ENCODE data around the gene SAMSN1. TPM values are rescaled to one million over a fixed set of nuclear protein-coding genes. Genes with fewer than 3 reads are reported as not detected.

SAMSN1 gene
- polyA plus RNA-seq, 1 donor (not counting 4 experiments of a cell fraction or from before 2014, with no cell fraction given): not detected

- Histone ChIP-seq H3K27ac (ENCODE audit: control insufficient read depth, insufficient read depth, low read length) (no peak overlapping the region), H4K20me1 (ENCODE audit: control insufficient read depth, extremely low read depth, insufficient read depth, low read length) (no peaks in the 10 kb centered on the region), H3K79me2 (ENCODE audit: control insufficient read depth, insufficient read depth, low read length) (no peaks in the 10 kb centered on the region), H3K9me3 (ENCODE audit: control insufficient read depth, low read depth, low read length) (no peaks in the 10 kb centered on the region), H3K36me3 (ENCODE audit: control insufficient read depth in 2 of 2, extremely low read depth in 1 of 2, insufficient read depth in 2 of 2, low read length in 2 of 2) (no peaks in the 10 kb centered on the region), H3K4me2 (ENCODE audit: control insufficient read depth, extremely low read depth, insufficient read depth, low read depth, low read length) (no peak overlapping the region), H3K4me1 (ENCODE audit: control insufficient read depth, extremely low read depth, insufficient read depth, low read length) (no peaks in the 10 kb centered on the region), H3K27me3 (ENCODE audit: control insufficient read depth, extremely low read depth, insufficient read depth, low read length) (no peaks in the 10 kb centered on the region), H3K4me3 (ENCODE audit: control insufficient read depth in 2 of 3, extremely low read depth in 1 of 3, insufficient read depth in 2 of 3, low read depth in 1 of 3, low read length in 3 of 3) (no peak overlapping the region), H3K9me1 (ENCODE audit: control insufficient read depth, extremely low read depth, insufficient read depth, low read length) (no peaks in the 10 kb centered on the region), H3K9ac (ENCODE audit: control insufficient read depth, extremely low read depth, insufficient read depth, low read length) (no peak overlapping the region), H2AFZ (ENCODE audit: control insufficient read depth, low read length) (no peak overlapping the region)
- DNase-seq (ENCODE audit: low read depth, low spot score): no peak
- TF ChIP-seq CTCF (optimal IDR thresholded peaks at IDR 0.05 in 1 of 3, IDR thresholded peaks at IDR 0.05 in 1 of 3, conservative IDR thresholded peaks at IDR 0.05 in 1 of 3; ENCODE audit: extremely low read depth in 1 of 3, insufficient read depth in 2 of 3, low read length in 3 of 3) (no peak), EZH2 (IDR thresholded peaks at IDR 0.05; ENCODE audit: low read length) (no peak)
- no peak for FAIRE-seq
- dilution Hi-C loops (cut with MboI; ENCODE audit: extremely low pct_ligation_motif_present, low sequenced_read_pairs): no loop called here
Observed at GRCh38 chr21:14451546-14451945, 94.6 kb downstream of the SAMSN1 start.

GRCh38 chr21:14448784-14449183 lies 97.3 kb downstream of the SAMSN1 start:
- FAIRE-seq: no peak

More at GRCh38 chr21:14448784-14449183, 97.3 kb downstream of the SAMSN1 start:
- DNase-seq (ENCODE audit: low read depth, low spot score): no peak
- no peak overlapping the region for H3K4me2 ChIP-seq (ENCODE audit: control insufficient read depth, extremely low read depth, insufficient read depth, low read depth, low read length)
- no peak overlapping the region for H3K9ac ChIP-seq (ENCODE audit: control insufficient read depth, extremely low read depth, insufficient read depth, low read length)
- no peaks in the 10 kb centered on the region for H3K9me1 ChIP-seq (ENCODE audit: control insufficient read depth, extremely low read depth, insufficient read depth, low read length)
- no peaks in the 10 kb centered on the region for H3K79me2 ChIP-seq (ENCODE audit: control insufficient read depth, insufficient read depth, low read length)
- no peaks in the 10 kb centered on the region for H3K4me1 ChIP-seq (ENCODE audit: control insufficient read depth, extremely low read depth, insufficient read depth, low read length)
- no peak overlapping the region for H3K4me3 ChIP-seq (ENCODE audit: control insufficient read depth in 2 of 3, extremely low read depth in 1 of 3, insufficient read depth in 2 of 3, low read depth in 1 of 3, low read length in 3 of 3)
- dilution Hi-C loops (cut with MboI; ENCODE audit: extremely low pct_ligation_motif_present, low sequenced_read_pairs): loop anchor here (25.0 kb wide), 1 partner anchor 314 kb away; no protein-coding TSS in a partner anchor
- no peaks in the 10 kb centered on the region for H3K9me3 ChIP-seq (ENCODE audit: control insufficient read depth, low read depth, low read length)
- TF ChIP-seq CTCF (optimal IDR thresholded peaks at IDR 0.05 in 1 of 3, IDR thresholded peaks at IDR 0.05 in 1 of 3, conservative IDR thresholded peaks at IDR 0.05 in 1 of 3; ENCODE audit: extremely low read depth in 1 of 3, insufficient read depth in 2 of 3, low read length in 3 of 3) (no peak), EZH2 (IDR thresholded peaks at IDR 0.05; ENCODE audit: low read length) (no peak)
- H3K27ac ChIP-seq (ENCODE audit: control insufficient read depth, insufficient read depth, low read length): no peak overlapping the region
- no peaks in the 10 kb centered on the region for H3K27me3 ChIP-seq (ENCODE audit: control insufficient read depth, extremely low read depth, insufficient read depth, low read length)
- no peaks in the 10 kb centered on the region for H4K20me1 ChIP-seq (ENCODE audit: control insufficient read depth, extremely low read depth, insufficient read depth, low read length)
- no peak overlapping the region for H2AFZ ChIP-seq (ENCODE audit: control insufficient read depth, low read length)
- no peaks in the 10 kb centered on the region for H3K36me3 ChIP-seq (ENCODE audit: control insufficient read depth in 2 of 2, extremely low read depth in 1 of 2, insufficient read depth in 2 of 2, low read length in 2 of 2)

Data from keratinocyte (primary cell).